K562 (cell line): Measurements from ENCODE around the gene METTL18. TPM values are rescaled to one million over a fixed set of nuclear protein-coding genes. Genes with fewer than 3 reads are reported as not detected.
A peak's percentile ranks its signal among the peaks of the same experiment; 100 is the strongest.

Source experiments
- ADNP ChIP-seq: fragments of 200-800 bp; sonication (Bioruptor generic); IDR thresholded peaks from 2 replicates; pipeline ENCODE4 v1.6.1; 2016; ENCODE audit warnings: missing genetic modification characterization, missing compliant biosample characterization
- EP400 ChIP-seq: fragments of 450-650 bp; IDR thresholded peaks from 2 replicates; pipeline ENCODE4 v1.6.1; 2017; ENCODE audit warnings: antibody characterized with exemption, mild to moderate bottlenecking, moderate library complexity
- FOXK2 ChIP-seq, 2 experiments: fragments of 450-650 bp; IDR thresholded peaks in 1 of 2; conservative IDR thresholded peaks in 1 of 2; 2 replicates each; pipeline ENCODE4 v1.6.1; 2016; ENCODE audit warnings: low read depth in 2 of 2, mild to moderate bottlenecking in 1 of 2
- HLTF ChIP-seq: fragments of 450-650 bp; IDR thresholded peaks from 2 replicates; pipeline ENCODE4 v1.6.1; 2016
- HMG20B ChIP-seq: fragments of 250-450 bp; sonication (Bioruptor Pico); IDR thresholded peaks from 2 replicates; pipeline ENCODE4 v1.5.0; 2021; ENCODE audit warnings: mild to moderate bottlenecking
- MCM7 ChIP-seq, 2 experiments: fragments of 450-650 bp; IDR thresholded peaks; 2 replicates each; pipeline ENCODE4 v1.6.1; 2016 to 2018
- PHB2 ChIP-seq: fragments of 450-650 bp; IDR thresholded peaks from 2 replicates; pipeline ENCODE4 v1.6.1; 2017; ENCODE audit warnings: low read depth
- RB1 ChIP-seq: fragments of 450-650 bp; IDR thresholded peaks from 2 replicates; pipeline ENCODE4 v1.6.1; 2017; ENCODE audit warnings: low read depth, mild to moderate bottlenecking
- RBFOX2 ChIP-seq: fragments of 200-400 bp; formaldehyde crosslinking; IDR thresholded peaks from 2 replicates; pipeline ENCODE4 v1.6.1; 2017; ENCODE audit warnings: low read depth, mild to moderate bottlenecking, low read length, moderate library complexity
- RBM34 ChIP-seq: fragments of 200-400 bp; formaldehyde crosslinking; IDR thresholded peaks from 2 replicates; pipeline ENCODE4 v1.6.1; 2018; ENCODE audit warnings: low read length, borderline replicate concordance; ENCODE audit not compliant: insufficient read depth
- SAP30 ChIP-seq: fragments of 200-600 bp; sonication (generic); IDR thresholded peaks from 2 replicates; pipeline ENCODE4 v1.6.1; 2012; ENCODE audit warnings: borderline replicate concordance, low read depth, mild to moderate bottlenecking, moderate library complexity, low read length, control low read depth, inconsistent platforms; ENCODE audit not compliant: insufficient read depth, poor library complexity, severe bottlenecking
- TGIF2 ChIP-seq: sonication (generic); formaldehyde crosslinking; IDR thresholded peaks from 2 replicates; pipeline ENCODE4 v1.8.1; 2022; ENCODE audit warnings: mild to moderate bottlenecking, missing genetic modification reagents, moderate library complexity
- ZBTB17 ChIP-seq: fragments of 450-650 bp; formaldehyde crosslinking; IDR thresholded peaks from 2 replicates; pipeline ENCODE4 v1.4.0; 2020; ENCODE audit warnings: mild to moderate bottlenecking
- ZC3H8 ChIP-seq: fragments of 450-650 bp; IDR thresholded peaks from 2 replicates; pipeline ENCODE4 v1.6.1; 2017
- ZNF584 ChIP-seq: fragments of 200-800 bp; sonication (Bioruptor generic); IDR thresholded peaks from 2 replicates; pipeline ENCODE4 v1.6.1; 2016; ENCODE audit warnings: low read depth, mild to moderate bottlenecking, missing genetic modification characterization, missing compliant biosample characterization
- ZNF764 ChIP-seq: fragments of 250-450 bp; sonication (Bioruptor Pico); IDR thresholded peaks from 2 replicates; pipeline ENCODE4 v1.4.0; 2020; ENCODE audit warnings: low read depth, mild to moderate bottlenecking, moderate library complexity
- ZNF79 ChIP-seq: fragments of 250-450 bp; sonication (Bioruptor Pico); IDR thresholded peaks from 2 replicates; pipeline ENCODE4 v1.4.0; 2020; ENCODE audit warnings: low read depth, mild to moderate bottlenecking, moderate library complexity
- polyA plus RNA-seq, 8 experiments: library from polyadenylated mRNA; depleted of rRNA in 4 of 8; stranded (reverse) in 5 of 8; unstranded in 3 of 8; fragments of >200 nt; fragmentation: Nextera tagmentation in 2 of 8; fragmentation: Illumina TruSeq in 1 of 8; extraction: Ambion mirVana in 2 of 8; extraction: Trizol in 1 of 8; gene quantifications; 2 replicates each; pipeline versions ENCODE4 v1.2.1 to v1.2.3, GENCODE V29; 2011 to 2014; ENCODE audit warnings: inconsistent platforms in 1 of 8, missing spikeins in 1 of 8
- total RNA-seq, 7 experiments: library from RNA; depleted of rRNA in 6 of 7; stranded (reverse); fragments of >200 nt in 6 of 7; fragmentation: Illumina TruSeq in 2 of 7; extraction: Trizol in 2 of 7; gene quantifications; 2 replicates each; pipeline versions ENCODE4 v1.2.1 to v1.2.3, GENCODE V29; 2011 to 2021; ENCODE audit warnings: low replicate concordance in 1 of 7
- TF ChIP-seq, protein P1 (sequence below): sonication (generic); formaldehyde crosslinking; IDR thresholded peaks from 2 replicates; pipeline ENCODE4 v1.8.1; 2023; ENCODE audit warnings: missing genetic modification reagents, mild to moderate bottlenecking, borderline replicate concordance
- TF ChIP-seq, protein P2 (sequence below): IDR thresholded peaks from 2 replicates; pipeline ENCODE4 v1.6.1; 2014; ENCODE audit warnings: antibody characterized with exemption
- TF ChIP-seq, protein P3 (sequence below), 3 experiments: IDR thresholded peaks in 2 of 3; conservative IDR thresholded peaks in 1 of 3; 2 replicates each; pipeline ENCODE4 v1.5.1; 2011 to 2012; ENCODE audit warnings: low read length in 3 of 3, mild to moderate bottlenecking in 3 of 3, control low read depth in 2 of 3, improper control_type of control experiment in 1 of 3, inconsistent platforms in 1 of 3, low read depth in 1 of 3, mixed read lengths in 1 of 3, moderate library complexity in 1 of 3; ENCODE audit not compliant: insufficient read depth in 2 of 3

Gene METTL18
- total and polyA plus RNA-seq, 9 of the 15 experiments (the other 6 are each of a cell fraction or from before 2014, with no cell fraction given), result 9.5 to 40.2 (median 14.7) TPM

DNA sequence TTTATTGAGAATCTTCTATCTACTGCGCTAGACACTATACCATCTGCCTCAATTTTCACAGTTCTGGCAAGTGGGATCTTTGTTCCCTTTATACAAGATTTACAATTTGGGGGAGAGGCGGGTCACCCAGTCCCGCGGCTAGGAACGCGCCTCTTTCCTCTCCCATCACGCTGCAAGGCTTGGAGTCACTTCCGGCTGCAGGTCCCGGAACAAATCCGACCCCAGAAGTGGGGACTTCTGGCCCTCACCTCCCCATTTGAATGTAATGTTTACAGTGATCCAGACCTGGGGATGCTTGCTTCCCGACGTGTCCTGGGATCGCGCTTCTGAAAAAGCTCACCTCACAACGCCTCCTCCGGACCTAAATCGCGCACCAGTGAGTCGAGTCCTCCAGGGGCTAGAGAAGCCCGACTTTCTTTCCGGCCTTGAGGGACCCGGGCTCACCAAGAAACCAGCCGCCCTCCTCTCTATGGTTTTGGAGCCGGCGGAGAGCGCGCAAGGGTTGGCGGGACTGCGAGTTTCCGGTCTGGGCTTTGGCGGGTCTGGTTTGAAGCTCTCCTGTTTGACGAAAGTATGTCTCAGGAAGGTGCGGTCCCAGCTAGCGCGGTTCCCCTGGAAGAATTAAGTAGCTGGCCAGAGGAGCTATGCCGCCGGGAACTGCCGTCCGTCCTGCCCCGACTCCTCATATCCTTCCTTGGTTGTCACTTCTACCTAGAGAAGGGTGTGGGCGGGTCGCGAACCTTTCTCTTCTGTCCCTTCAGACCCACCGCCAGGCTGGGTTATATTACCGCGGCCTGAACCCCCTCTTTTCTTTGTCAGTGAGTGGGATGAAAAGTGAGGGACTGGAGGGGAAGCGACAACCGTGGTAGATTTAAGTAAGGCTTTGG is at the start of gene METTL18 (continued):
- TF ChIP-seq ZNF584 (CRISPR knock-in tag) (no peak), ZNF79 (CRISPR knock-in tag) (no peak), ZC3H8 (no peak), HLTF (no peak), HMG20B (CRISPR knock-in tag) (no peak), TGIF2 (CRISPR knock-in tag) (no peak), ZBTB17 (CRISPR knock-in tag) (0 out of 2 replicates have a peak, but pooled peaks have one; percentile 19), ADNP (tag) (no peak), FOXK2 (conservative IDR thresholded peaks at IDR 0.05 in 1 of 2, IDR thresholded peaks at IDR 0.05 in 1 of 2; ENCODE audit: low read depth in 2 of 2) (peak; percentile 15 to 35; a peak in 1 of 4 replicates), ZNF764 (CRISPR knock-in tag) (no peak), MCM7 (IDR thresholded peaks at IDR 0.05) (no peak), RB1 (peak; percentile 68), PHB2 (no peak), RBFOX2 (peak; percentile 95), SAP30 (peak; percentile 90), EP400 (peak; percentile 93), RBM34 (no peak)
- TF ChIP-seq, protein P1, sequence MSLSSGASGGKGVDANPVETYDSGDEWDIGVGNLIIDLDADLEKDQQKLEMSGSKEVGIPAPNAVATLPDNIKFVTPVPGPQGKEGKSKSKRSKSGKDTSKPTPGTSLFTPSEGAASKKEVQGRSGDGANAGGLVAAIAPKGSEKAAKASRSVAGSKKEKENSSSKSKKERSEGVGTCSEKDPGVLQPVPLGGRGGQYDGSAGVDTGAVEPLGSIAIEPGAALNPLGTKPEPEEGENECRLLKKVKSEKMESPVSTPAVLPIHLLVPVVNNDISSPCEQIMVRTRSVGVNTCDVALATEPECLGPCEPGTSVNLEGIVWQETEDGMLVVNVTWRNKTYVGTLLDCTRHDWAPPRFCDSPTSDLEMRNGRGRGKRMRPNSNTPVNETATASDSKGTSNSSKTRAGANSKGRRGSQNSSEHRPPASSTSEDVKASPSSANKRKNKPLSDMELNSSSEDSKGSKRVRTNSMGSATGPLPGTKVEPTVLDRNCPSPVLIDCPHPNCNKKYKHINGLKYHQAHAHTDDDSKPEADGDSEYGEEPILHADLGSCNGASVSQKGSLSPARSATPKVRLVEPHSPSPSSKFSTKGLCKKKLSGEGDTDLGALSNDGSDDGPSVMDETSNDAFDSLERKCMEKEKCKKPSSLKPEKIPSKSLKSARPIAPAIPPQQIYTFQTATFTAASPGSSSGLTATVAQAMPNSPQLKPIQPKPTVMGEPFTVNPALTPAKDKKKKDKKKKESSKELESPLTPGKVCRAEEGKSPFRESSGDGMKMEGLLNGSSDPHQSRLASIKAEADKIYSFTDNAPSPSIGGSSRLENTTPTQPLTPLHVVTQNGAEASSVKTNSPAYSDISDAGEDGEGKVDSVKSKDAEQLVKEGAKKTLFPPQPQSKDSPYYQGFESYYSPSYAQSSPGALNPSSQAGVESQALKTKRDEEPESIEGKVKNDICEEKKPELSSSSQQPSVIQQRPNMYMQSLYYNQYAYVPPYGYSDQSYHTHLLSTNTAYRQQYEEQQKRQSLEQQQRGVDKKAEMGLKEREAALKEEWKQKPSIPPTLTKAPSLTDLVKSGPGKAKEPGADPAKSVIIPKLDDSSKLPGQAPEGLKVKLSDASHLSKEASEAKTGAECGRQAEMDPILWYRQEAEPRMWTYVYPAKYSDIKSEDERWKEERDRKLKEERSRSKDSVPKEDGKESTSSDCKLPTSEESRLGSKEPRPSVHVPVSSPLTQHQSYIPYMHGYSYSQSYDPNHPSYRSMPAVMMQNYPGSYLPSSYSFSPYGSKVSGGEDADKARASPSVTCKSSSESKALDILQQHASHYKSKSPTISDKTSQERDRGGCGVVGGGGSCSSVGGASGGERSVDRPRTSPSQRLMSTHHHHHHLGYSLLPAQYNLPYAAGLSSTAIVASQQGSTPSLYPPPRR (CRISPR knock-in tag), result no peak
- TF ChIP-seq, protein P2, sequence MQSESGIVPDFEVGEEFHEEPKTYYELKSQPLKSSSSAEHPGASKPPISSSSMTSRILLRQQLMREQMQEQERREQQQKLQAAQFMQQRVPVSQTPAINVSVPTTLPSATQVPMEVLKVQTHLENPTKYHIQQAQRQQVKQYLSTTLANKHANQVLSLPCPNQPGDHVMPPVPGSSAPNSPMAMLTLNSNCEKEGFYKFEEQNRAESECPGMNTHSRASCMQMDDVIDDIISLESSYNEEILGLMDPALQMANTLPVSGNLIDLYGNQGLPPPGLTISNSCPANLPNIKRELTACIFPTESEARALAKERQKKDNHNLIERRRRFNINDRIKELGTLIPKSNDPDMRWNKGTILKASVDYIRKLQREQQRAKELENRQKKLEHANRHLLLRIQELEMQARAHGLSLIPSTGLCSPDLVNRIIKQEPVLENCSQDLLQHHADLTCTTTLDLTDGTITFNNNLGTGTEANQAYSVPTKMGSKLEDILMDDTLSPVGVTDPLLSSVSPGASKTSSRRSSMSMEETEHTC, result no peak
- TF ChIP-seq, protein P3, sequence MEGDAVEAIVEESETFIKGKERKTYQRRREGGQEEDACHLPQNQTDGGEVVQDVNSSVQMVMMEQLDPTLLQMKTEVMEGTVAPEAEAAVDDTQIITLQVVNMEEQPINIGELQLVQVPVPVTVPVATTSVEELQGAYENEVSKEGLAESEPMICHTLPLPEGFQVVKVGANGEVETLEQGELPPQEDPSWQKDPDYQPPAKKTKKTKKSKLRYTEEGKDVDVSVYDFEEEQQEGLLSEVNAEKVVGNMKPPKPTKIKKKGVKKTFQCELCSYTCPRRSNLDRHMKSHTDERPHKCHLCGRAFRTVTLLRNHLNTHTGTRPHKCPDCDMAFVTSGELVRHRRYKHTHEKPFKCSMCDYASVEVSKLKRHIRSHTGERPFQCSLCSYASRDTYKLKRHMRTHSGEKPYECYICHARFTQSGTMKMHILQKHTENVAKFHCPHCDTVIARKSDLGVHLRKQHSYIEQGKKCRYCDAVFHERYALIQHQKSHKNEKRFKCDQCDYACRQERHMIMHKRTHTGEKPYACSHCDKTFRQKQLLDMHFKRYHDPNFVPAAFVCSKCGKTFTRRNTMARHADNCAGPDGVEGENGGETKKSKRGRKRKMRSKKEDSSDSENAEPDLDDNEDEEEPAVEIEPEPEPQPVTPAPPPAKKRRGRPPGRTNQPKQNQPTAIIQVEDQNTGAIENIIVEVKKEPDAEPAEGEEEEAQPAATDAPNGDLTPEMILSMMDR (IDR thresholded peaks at IDR 0.05 in 2 of 3, conservative IDR thresholded peaks at IDR 0.05 in 1 of 3; ENCODE audit: insufficient read depth in 2 of 3, low read depth in 1 of 3, low read length in 3 of 3), result peak in 1 of 3 experiments; percentile 9; a peak in 1 of 6 replicates
